ENCODE measurements around the gene CDHR4.

DNA sequence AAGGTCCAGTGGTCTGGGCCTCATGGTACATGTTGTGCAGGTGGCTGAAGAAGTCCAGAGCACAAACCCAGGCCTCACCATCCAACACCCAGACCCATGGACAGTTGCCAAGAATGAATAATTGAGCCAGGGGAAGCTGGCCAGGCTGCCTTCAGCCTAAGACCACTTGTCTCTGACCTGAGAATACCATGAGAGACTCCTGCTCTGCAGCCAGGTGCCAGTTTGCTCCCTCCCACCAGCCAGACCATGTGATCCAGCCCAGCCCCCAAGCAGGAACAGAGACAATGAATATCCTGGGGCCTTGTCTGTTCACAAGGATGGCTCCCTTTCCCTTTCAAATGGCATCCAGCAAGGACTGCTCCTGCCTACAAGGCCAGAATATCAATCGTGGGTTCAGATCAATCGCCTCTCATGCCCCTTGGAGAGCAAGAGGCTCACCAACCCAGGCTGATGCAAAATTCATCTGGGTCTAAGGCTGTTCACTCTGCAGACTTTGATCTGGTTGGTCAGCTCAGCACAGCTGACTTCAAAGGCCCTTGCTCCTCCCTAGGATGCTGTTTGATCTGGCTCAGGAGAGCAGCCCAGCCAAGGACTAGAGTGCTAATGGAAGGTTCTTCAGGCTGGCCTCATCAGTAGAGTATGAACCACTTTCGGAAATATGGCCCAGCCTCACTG is 43.3 kb upstream of the CDHR4 start:
- TF ChIP-seq POLR2A (IDR thresholded peaks at IDR 0.05): no peak
- TF ChIP-seq CTCF (IDR thresholded peaks at IDR 0.05): no peak
